Brain pericyte (primary cell): Measurements from ENCODE around the gene LDLR.

Experiments used
- DNase-seq: peaks from one replicate; pipeline ENCODE4 v3.0.0-alpha.2; 2012; ENCODE audit warnings: low read depth, low spot score

Gene LDLR

GRCh38 chr19:11089254-11090013 lies at the start of gene LDLR:
Gene LDLR (plus strand): TSS chr19:11089463. CDS start chr19:11089549, 86 bp downstream.
- peak; percentile 84 for DNase-seq

DNA sequence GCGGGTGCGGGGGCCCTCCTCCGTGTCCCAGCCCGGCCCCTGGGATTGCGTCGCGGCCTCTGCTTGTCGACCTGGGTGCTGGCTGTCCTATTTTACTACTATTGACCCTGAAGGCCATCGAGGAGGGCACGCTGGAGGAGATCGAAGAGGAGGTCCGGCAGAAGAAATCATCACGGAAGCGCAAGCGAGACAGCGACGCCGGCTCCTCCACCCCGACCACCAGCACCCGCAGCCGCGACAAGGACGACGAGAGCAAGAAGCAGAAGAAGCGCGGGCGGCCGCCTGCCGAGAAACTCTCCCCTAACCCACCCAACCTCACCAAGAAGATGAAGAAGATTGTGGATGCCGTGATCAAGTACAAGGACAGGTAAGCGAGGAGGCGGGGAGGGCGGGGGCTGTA lies 48.1 kb upstream of the LDLR start:
- DNase-seq = no peak

GRCh38 chr19:11041966-11042627 lies 47.2 kb upstream of the LDLR start:
- no peak for DNase-seq

DNA sequence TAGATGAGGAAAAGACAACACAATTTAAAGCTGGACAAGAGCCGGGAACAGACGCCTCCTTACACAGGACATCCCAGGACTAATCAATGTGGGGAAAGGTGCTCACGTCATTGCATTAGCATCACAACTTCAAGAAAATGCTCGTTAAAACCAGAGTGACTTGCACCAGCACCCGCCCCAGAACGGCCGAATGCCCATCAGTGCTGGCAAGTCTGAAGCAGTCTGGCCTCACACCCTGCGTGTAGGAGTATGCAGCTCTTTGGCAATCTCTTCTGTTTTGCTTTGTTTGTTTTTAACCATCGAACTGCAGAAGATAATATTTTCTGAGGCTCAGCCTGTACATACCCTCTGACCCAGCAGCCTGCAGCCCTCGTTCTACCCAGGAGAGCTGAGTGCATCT lies 44.8 kb upstream of the LDLR start:
- no peak for DNase-seq

GRCh38 chr19:11045536-11045935 lies 43.7 kb upstream of the LDLR start:
- DNase-seq = no peak

- DNase-seq = no peak
Observed at GRCh38 chr19:11046605-11047354, 42.5 kb upstream of the LDLR start.

GRCh38 chr19:11047866-11048265 lies 41.4 kb upstream of the LDLR start:
- no peak for DNase-seq

DNA sequence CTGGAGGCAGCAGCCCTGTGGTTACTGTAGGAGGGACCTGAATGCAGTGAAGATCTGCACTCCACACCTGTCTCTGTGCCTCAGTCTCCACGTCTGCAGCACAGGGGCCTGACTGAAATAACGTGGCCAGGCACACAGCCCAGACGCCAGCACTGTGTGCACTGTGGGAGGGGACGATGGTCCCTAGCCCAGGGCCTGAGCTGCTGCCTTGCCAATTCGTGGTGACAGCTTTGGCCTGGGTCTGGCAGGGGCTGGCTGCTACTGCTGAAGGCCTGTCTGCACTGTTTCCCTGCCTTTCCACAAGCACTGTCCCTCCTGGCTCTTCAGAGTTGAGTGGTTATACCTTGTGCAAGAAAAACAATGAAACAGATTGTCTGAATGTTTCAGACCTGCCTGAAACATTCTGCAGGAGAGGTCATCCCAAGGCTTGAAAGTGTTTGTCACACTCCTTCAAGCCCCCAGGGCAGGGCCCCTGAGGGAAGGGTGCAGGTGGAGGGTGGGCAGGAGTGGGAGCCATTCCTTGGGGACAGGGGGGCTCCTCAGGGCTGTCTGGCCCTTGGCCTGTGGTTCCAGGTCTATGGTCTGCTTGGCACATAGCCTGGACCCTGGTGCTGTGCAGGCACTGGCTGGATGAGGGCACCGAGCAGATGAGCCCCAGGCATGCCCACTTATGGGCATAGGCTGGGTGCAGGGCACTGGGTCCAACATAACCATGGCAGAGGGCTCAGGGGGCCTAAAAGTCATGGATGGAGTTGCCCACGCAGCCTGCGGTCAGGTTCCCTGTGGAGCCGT lies 38.7 kb upstream of the LDLR start:
- no peak for DNase-seq

DNA sequence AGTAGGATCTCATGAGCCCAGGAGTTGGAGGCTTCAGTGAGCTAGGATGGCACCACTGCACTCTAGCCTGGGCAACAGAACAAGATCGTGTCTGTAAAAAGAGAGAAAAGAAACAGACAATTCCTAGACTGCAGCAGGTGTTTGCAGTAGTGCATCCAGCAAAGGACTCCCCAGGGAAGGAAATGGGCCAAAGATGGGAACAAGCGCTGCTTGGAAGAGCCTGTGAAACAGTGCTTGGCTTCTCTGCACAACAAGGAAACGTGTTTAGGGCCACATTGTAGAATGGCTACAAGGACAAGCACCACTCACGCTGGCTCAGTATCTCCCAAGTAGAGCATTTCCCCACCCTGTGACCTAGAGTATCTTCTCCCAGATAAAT lies 35.5 kb upstream of the LDLR start:
- no peak for DNase-seq

GRCh38 chr19:11054200-11054599 lies 35.1 kb upstream of the LDLR start:
- DNase-seq = no peak

- DNase-seq = no peak
Observed at GRCh38 chr19:11054628-11055027, 34.6 kb upstream of the LDLR start.

DNA sequence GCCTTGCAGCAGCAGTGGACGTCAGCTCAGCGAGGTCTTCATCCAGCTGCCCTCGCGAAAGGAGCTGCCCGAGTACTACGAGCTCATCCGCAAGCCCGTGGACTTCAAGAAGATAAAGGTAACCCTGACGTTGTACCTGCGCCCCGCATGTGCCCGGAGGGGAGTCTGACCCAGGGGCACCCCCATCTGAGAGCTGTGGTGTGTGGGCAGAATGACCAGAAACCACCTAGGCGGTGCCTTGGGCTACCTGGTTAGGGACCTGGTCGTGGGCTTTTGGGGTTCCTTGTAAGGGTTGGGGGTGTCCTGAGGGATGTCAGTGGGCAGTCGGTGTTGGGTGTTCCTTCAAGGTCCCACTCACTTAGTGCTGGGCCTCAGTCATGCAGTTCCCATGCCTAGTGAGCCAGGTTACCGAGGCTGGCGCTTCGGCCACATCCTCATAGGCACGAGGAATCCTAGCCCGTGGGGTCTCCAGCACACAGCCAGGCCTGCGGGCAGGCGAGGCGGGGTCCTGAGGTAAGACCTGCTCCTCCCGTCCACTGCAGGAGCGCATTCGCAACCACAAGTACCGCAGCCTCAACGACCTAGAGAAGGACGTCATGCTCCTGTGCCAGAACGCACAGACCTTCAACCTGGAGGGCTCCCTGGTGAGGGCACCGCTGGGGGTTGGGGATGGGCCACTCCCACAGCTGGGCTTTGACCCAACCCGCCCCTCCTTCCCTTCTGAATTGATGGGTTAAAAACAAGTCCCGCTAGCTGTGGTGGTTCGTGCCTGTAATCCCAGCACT lies 30.8 kb upstream of the LDLR start:
- no peak for DNase-seq

DNA sequence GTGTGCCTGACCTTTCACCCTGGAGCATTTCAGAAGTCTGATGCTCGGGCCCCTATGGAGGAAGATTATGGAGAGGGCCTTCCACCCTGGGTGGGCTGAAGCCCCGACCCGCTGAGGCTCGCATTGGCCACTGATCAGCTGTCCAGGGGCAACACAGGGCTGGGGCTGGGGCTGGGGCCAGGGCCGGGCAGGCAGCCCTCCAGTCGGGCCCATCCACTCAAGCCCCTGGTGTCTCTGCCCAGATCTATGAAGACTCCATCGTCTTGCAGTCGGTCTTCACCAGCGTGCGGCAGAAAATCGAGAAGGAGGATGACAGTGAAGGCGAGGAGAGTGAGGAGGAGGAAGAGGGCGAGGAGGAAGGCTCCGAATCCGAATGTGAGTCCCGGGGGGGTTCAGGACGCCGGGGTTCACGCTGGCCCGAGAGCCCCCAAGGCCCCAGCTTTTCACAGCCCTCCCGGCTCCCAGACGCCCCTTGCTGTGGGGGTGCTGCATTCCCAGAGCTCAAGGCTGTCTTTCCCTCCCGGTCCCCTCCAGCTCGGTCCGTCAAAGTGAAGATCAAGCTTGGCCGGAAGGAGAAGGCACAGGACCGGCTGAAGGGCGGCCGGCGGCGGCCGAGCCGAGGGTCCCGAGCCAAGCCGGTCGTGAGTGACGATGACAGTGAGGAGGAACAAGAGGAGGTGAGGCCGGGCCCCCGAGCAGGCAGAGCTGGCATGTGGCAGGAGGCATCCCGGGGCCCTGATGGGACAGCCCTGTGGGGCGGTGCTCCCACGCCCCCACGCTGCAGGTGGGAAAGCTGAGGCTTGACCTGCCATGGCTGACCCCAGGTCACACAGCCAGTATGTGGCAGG lies 29.5 kb upstream of the LDLR start:
- DNase-seq = no peak

DNA sequence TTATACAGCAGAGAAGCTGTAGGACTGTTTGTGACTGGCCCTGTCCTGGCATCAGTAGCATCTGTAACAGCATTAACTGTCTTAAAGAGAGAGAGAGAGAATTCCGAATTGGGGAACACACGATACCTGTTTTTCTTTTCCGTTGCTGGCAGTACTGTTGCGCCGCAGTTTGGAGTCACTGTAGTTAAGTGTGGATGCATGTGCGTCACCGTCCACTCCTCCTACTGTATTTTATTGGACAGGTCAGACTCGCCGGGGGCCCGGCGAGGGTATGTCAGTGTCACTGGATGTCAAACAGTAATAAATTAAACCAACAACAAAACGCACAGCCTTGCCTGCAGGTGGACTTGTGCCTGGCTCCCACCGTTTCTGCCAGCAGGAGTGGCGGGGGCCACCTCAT lies 27.3 kb upstream of the LDLR start:
- DNase-seq = no peak

- no peak for DNase-seq
Observed at GRCh38 chr19:11063434-11063833, 25.8 kb upstream of the LDLR start.

GRCh38 chr19:11064831-11065303 lies 24.4 kb upstream of the LDLR start:
- DNase-seq = peak; percentile 46

- DNase-seq = no peak
Observed at GRCh38 chr19:11066326-11066725, 22.9 kb upstream of the LDLR start.

DNA sequence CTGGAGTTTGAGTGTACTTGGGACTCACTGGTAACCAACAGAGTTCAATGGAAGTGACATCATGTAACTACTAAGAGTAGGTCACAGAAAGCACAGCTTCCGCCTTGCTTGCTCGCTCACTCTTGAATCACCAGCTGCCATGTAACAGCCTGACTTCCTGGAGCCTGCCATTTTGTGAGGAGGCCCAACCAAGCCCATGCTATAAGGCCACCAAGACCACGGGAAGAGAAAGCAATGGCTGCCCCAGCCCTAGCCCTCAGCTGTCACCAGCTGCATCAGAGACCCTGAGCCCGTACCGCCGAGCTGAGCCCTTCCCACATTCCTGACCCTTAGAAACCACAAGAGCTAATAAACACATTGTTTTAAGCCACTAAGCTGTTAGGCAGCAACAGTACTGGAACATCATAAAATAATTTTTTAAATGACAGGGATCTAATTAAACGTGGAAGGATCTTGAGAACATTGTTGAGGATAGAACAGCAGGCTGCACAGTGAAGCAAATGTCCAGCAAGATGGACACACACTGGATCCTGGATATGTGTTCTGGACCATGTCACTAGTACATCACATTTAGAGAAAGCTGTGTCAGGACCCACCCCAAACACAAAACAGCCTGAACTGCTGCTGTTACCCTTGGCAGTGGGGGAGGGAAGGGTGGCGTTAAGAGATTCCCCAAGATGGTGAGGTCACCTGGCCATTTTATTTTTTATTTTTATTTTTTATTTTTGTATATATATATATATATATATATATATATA lies 21.7 kb upstream of the LDLR start:
- no peak for DNase-seq

- DNase-seq = no peak
Observed at GRCh38 chr19:11069561-11069960, 19.7 kb upstream of the LDLR start.
